Small intestine (tissue), 7 donors: ENCODE results near the gene TPX2. TPM values are rescaled to one million over a fixed set of nuclear protein-coding genes. Genes with fewer than 3 reads are reported as not detected.

Source experiments
- DNase-seq, 2 donors: peaks; one replicate each; pipeline versions ENCODE4 v3.0.0 to v3.0.0-alpha.2; 2013
- FAIRE-seq: peaks from 2 replicates; lab custom pipeline; 2012; peaks lifted over from hg19 to GRCh38; lab: Jason Lieb, UNC
- H3K27ac ChIP-seq, 3 donors: one replicate each; pipeline ENCODE4 v1.5.1; 2013; ENCODE audit warnings: low read length in 2 of 3, mild to moderate bottlenecking in 2 of 3, control low read depth in 1 of 3, inconsistent platforms in 1 of 3, low read depth in 1 of 3, moderate library complexity in 1 of 3
- H3K27me3 ChIP-seq, 3 donors: one replicate each; pipeline ENCODE4 v1.6.1; 2013; ENCODE audit warnings: low read length in 3 of 3, inconsistent platforms in 1 of 3; ENCODE audit not compliant: control insufficient read depth in 3 of 3, insufficient read depth in 3 of 3
- H3K36me3 ChIP-seq, 3 donors: one replicate each; pipeline ENCODE4 v1.6.1; 2013; ENCODE audit warnings: low read length in 3 of 3, inconsistent platforms in 1 of 3, low read depth in 1 of 3, mild to moderate bottlenecking in 1 of 3, moderate library complexity in 1 of 3; ENCODE audit not compliant: control insufficient read depth in 3 of 3, insufficient read depth in 2 of 3
- H3K4me1 ChIP-seq, 3 donors: one replicate each; pipeline ENCODE4 v1.6.1; 2013; ENCODE audit warnings: low read length in 2 of 3, inconsistent platforms in 1 of 3, low read depth in 1 of 3, mild to moderate bottlenecking in 1 of 3, moderate library complexity in 1 of 3; ENCODE audit not compliant: control insufficient read depth in 3 of 3, insufficient read depth in 2 of 3
- H3K4me3 ChIP-seq, 3 donors: one replicate each; pipeline ENCODE4 v1.5.1; 2013; ENCODE audit warnings: low read length in 3 of 3, control low read depth in 1 of 3, inconsistent platforms in 1 of 3, low read depth in 1 of 3, mild to moderate bottlenecking in 1 of 3, moderate library complexity in 1 of 3
- H3K9me3 ChIP-seq, 2 donors: one replicate each; pipeline ENCODE4 v1.6.1; 2013; ENCODE audit warnings: low read depth in 1 of 2, low read length in 1 of 2; ENCODE audit not compliant: control insufficient read depth in 2 of 2, insufficient read depth in 1 of 2
- WGBS, 3 donors: extraction: QIAGEN DNeasy Blood & Tissue Kit; methylation state at CpG; one replicate each; pipeline ENCODE4 v1.1.7; 2013; 5-methylcytosine and 5-hydroxymethylcytosine counted together
- polyA plus RNA-seq, 4 donors: library from polyadenylated mRNA; stranded (reverse) in 3 of 4; unstranded in 1 of 4; fragments of 200-250 nt in 3 of 4; fragments of 120-200 nt in 1 of 4; gene quantifications; one replicate each; pipeline versions ENCODE4 v1.2.1 to v1.2.3, GENCODE V29; 2013
- donor health status: healthy with polysubstance abuse.
- donor health status: control.
- donor health status: control.
- donor health status: Bipolar disorder and iron deficiency.
- donor health status: healthy.

TPX2 gene
- polyA plus RNA-seq, 4 donors: 0.81 to 27.8 (median 12.1) TPM

GRCh38 chr20:31780839-31781238, 41.7 kb downstream of the TPX2 start:
- Histone ChIP-seq H3K27ac (no peak overlapping the region), H3K36me3 (peaks cover 0 to 18% (median 0%) of the 10 kb centered on the region in 3 donors), H3K4me3 (no peak overlapping the region), H3K4me1 (no peaks in the 10 kb centered on the region), H3K27me3 (no peaks in the 10 kb centered on the region), H3K9me3 (no peaks in the 10 kb centered on the region)
- DNase-seq: no peak
- FAIRE-seq: no peak
- WGBS, 3 donors: 96 to 100% (median 100%) methylated on average over 2 of the region's 2 CpGs

GRCh38 chr20:31781945-31782344, 42.9 kb downstream of the TPX2 start:
- DNase-seq (no peak), FAIRE-seq (no peak)
- Histone ChIP-seq H3K27me3 (no peaks in the 10 kb centered on the region), H3K4me3 (no peak overlapping the region), H3K36me3 (peaks cover 0 to 21% (median 0%) of the 10 kb centered on the region in 3 donors), H3K4me1 (no peaks in the 10 kb centered on the region), H3K9me3 (no peaks in the 10 kb centered on the region), H3K27ac (no peak overlapping the region)
- 98% methylated on average over 4 of the region's 4 CpGs for WGBS, 3 donors

- H3K27ac ChIP-seq: no peak overlapping the region
- no peak overlapping the region for H3K4me3 ChIP-seq
- no peak for FAIRE-seq
- 96 to 97% (median 97%) methylated on average over 7 of the region's 7 CpGs for WGBS, 3 donors
- peaks cover 0 to 26% (median 0%) of the 10 kb centered on the region in 3 donors for H3K36me3 ChIP-seq
- no peaks in the 10 kb centered on the region for H3K9me3 ChIP-seq
- no peak for DNase-seq
- no peaks in the 10 kb centered on the region for H3K27me3 ChIP-seq
- no peaks in the 10 kb centered on the region for H3K4me1 ChIP-seq
Observed at GRCh38 chr20:31784354-31785044, 45.4 kb downstream of the TPX2 start.

GRCh38 chr20:31785089-31785488, 46.0 kb downstream of the TPX2 start:
- no peak overlapping the region for H3K27ac ChIP-seq
- FAIRE-seq: no peak
- no peaks in the 10 kb centered on the region for H3K4me1 ChIP-seq
- 83 to 91% (median 90%) methylated on average over 3 of the region's 3 CpGs for WGBS, 3 donors
- no peak for DNase-seq
- H3K36me3 ChIP-seq: peaks cover 0 to 23% (median 0%) of the 10 kb centered on the region in 3 donors
- H3K9me3 ChIP-seq: no peaks in the 10 kb centered on the region
- no peaks in the 10 kb centered on the region for H3K27me3 ChIP-seq
- no peak overlapping the region for H3K4me3 ChIP-seq

- Histone ChIP-seq H3K27ac (no peak overlapping the region), H3K4me3 (no peak overlapping the region), H3K4me1 (no peaks in the 10 kb centered on the region), H3K9me3 (no peaks in the 10 kb centered on the region), H3K27me3 (no peaks in the 10 kb centered on the region), H3K36me3 (peaks cover 0 to 9% (median 2%) of the 10 kb centered on the region in 3 donors)
- no peak for FAIRE-seq
- WGBS, 3 donors: 71 to 76% (median 74%) methylated on average over 3 of the region's 3 CpGs
- DNase-seq: no peak
Observed at GRCh38 chr20:31788578-31788977, 49.5 kb downstream of the TPX2 start.

DNA sequence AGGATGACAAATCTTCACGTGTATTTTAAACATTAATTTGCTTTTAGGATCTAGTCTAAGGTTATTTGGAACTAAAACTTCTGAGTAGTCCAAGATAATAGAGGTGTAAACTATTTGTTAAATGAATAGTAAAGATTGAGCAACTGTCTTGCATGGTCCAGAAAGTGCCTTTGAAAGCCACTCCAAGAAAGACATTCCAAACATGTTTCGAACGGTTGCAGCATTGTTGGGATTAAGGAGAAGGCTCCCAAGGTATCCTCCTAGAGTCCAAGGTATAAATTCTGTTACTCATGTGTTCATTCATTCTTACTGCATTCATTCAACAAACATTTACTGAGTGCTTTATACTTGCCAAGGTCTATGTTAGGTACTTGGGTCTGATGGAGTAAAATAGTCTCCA, 51.3 kb downstream of the TPX2 start:
- no peaks in the 10 kb centered on the region for H3K9me3 ChIP-seq
- WGBS, 3 donors: 95% methylated on average over 3 of the region's 3 CpGs
- H3K4me1 ChIP-seq: no peaks in the 10 kb centered on the region
- no peak overlapping the region for H3K27ac ChIP-seq
- H3K4me3 ChIP-seq: no peak overlapping the region
- peaks cover 0 to 11% (median 2%) of the 10 kb centered on the region in 3 donors for H3K36me3 ChIP-seq
- FAIRE-seq: no peak
- no peak for DNase-seq
- no peaks in the 10 kb centered on the region for H3K27me3 ChIP-seq

DNA sequence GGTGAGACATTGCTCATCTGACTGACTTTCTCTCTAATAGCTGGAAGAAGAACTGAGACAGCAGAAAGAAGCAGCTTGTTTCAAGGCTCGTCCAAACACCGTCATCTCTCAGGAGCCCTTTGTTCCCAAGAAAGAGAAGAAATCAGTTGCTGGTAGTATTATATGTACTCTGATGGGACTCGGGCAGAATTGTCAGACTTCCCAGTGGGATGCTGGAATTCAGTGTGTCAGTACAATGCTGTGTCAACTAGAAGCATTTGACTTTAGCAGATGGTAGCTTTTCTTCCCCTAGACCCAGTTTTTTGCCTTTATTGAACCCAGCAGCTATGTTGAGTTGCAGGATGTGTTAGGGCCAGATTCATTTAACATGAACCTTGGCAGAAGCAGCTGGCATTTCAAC, 58.3 kb downstream of the TPX2 start:
- H3K27ac ChIP-seq: no peak overlapping the region
- H3K27me3 ChIP-seq: no peaks in the 10 kb centered on the region
- no peak for DNase-seq
- H3K4me3 ChIP-seq: no peak overlapping the region
- H3K36me3 ChIP-seq: peaks cover 2 to 14% (median 4%) of the 10 kb centered on the region in 3 donors
- FAIRE-seq: no peak
- no peaks in the 10 kb centered on the region for H3K4me1 ChIP-seq
- H3K9me3 ChIP-seq: no peaks in the 10 kb centered on the region
- 94 to 98% (median 97%) methylated on average over 3 of the region's 3 CpGs for WGBS, 3 donors

GRCh38 chr20:31801508-31801907, 62.4 kb downstream of the TPX2 start:
- 46 to 72% (median 56%) methylated on average over 7 of the region's 7 CpGs for WGBS, 3 donors
- H3K4me1 ChIP-seq: no peaks in the 10 kb centered on the region
- no peaks in the 10 kb centered on the region for H3K9me3 ChIP-seq
- DNase-seq (no peak), FAIRE-seq (no peak)
- H3K4me3 ChIP-seq: no peak overlapping the region
- no peaks in the 10 kb centered on the region for H3K27me3 ChIP-seq
- peaks cover 2 to 14% (median 4%) of the 10 kb centered on the region in 3 donors for H3K36me3 ChIP-seq
- no peak overlapping the region for H3K27ac ChIP-seq
